Naive thymus-derived CD4-positive, alpha-beta T cell (primary cell): ENCODE data around the gene TGFBRAP1. TPM values are rescaled to one million over a fixed set of nuclear protein-coding genes. Genes with fewer than 3 reads are reported as not detected.

Source experiments
- ATAC-seq: fragments of 150-1000 bp; cut with Tn5 transposase; 2 replicates; pipeline ENCODE4 v1.10.0; 2021; ENCODE audit warnings: mild to moderate bottlenecking, moderate library complexity
- CTCF ChIA-PET: fragments of 350-600 bp; sonication (Branson Sonifier 250); formaldehyde crosslinking; loops from one replicate; lab custom pipeline; 2021; ENCODE audit warnings: antibody characterized with exemption; lab: Charles Lee
- POLR2A ChIA-PET: fragments of 350-600 bp; sonication (Branson Sonifier 250); formaldehyde crosslinking; loops from one replicate; lab custom pipeline; 2021; ENCODE audit warnings: antibody characterized with exemption, inconsistent platforms; lab: Charles Lee
- DNase-seq, 9 donors: peaks; one replicate each; pipeline versions ENCODE4 v3.0.0 to v3.0.0-alpha.2; 2020 to 2022; ENCODE audit warnings: mixed read lengths in 1 of 9
- H3K27ac ChIP-seq: one replicate; pipeline ENCODE4 v1.7.0; 2013; ENCODE audit warnings: mild to moderate bottlenecking, low read depth, low read length, moderate library complexity
- H3K27me3 ChIP-seq, 2 donors: one replicate each; pipeline ENCODE4 v1.7.0; 2013; ENCODE audit warnings: low read length in 2 of 2, mild to moderate bottlenecking in 2 of 2, moderate library complexity in 2 of 2; ENCODE audit not compliant: control insufficient read depth in 2 of 2, insufficient read depth in 2 of 2
- H3K36me3 ChIP-seq, 3 experiments: 1 replicate in 2 of 3; 2 replicates in 1 of 3; pipeline ENCODE4 v1.7.0; 2013; ENCODE audit warnings: low read length in 3 of 3, mild to moderate bottlenecking in 3 of 3, moderate library complexity in 1 of 3; ENCODE audit not compliant: insufficient read depth in 3 of 3, control insufficient read depth in 2 of 3
- H3K4me1 ChIP-seq, 2 donors: one replicate each; pipeline ENCODE4 v1.7.0; 2013; ENCODE audit warnings: low read length in 2 of 2, mild to moderate bottlenecking in 2 of 2, moderate library complexity in 1 of 2; ENCODE audit not compliant: control insufficient read depth in 2 of 2, insufficient read depth in 2 of 2
- H3K4me3 ChIP-seq: 2 replicates; pipeline ENCODE4 v1.7.0; 2013; ENCODE audit warnings: mild to moderate bottlenecking, low read length
- H3K9me3 ChIP-seq, 3 experiments: 1 replicate in 2 of 3; 2 replicates in 1 of 3; pipeline ENCODE4 v1.7.0; 2013; ENCODE audit warnings: low read length in 3 of 3; ENCODE audit not compliant: control insufficient read depth in 2 of 3
- H3K27ac Mint-ChIP-seq, 9 donors: one replicate each; pipeline ENCODE4 v1.8.0; 2020 to 2022; ENCODE audit warnings: mixed read lengths in 9 of 9, mild to moderate bottlenecking in 8 of 9, moderate library complexity in 5 of 9, inconsistent platforms in 2 of 9
- H3K27me3 Mint-ChIP-seq, 5 donors: one replicate each; pipeline ENCODE4 v1.8.0; 2021 to 2022; ENCODE audit warnings: mixed read lengths in 5 of 5, mild to moderate bottlenecking in 1 of 5
- H3K36me3 Mint-ChIP-seq, 5 donors: one replicate each; pipeline ENCODE4 v1.8.0; 2020 to 2022; ENCODE audit warnings: mixed read lengths in 5 of 5, mild to moderate bottlenecking in 3 of 5, inconsistent platforms in 1 of 5
- H3K4me1 Mint-ChIP-seq, 7 donors: one replicate each; pipeline ENCODE4 v1.8.0; 2020 to 2022; ENCODE audit warnings: mixed read lengths in 7 of 7, mild to moderate bottlenecking in 3 of 7, inconsistent platforms in 1 of 7
- H3K4me3 Mint-ChIP-seq, 10 donors: one replicate each; pipeline ENCODE4 v1.8.0; 2020 to 2022; ENCODE audit warnings: mild to moderate bottlenecking in 10 of 10, mixed read lengths in 10 of 10, moderate library complexity in 6 of 10, inconsistent platforms in 2 of 10
- H3K9me3 Mint-ChIP-seq, 11 donors: one replicate each; pipeline ENCODE4 v1.8.0; 2020 to 2022; ENCODE audit warnings: mixed read lengths in 11 of 11, mild to moderate bottlenecking in 4 of 11, inconsistent platforms in 1 of 11, moderate library complexity in 1 of 11
- intact Hi-C, 2 donors: fragments of 100-400 bp; cut with micrococcal nuclease; formaldehyde crosslinking; loops; one replicate each; pipeline ENCODE4 v1.15.1; 2023
- polyA plus RNA-seq, 2 donors: library from polyadenylated mRNA; unstranded; fragments of 300-500 nt; fragmentation: Illumina TruSeq; gene quantifications; one replicate each; pipeline ENCODE4 v1.2.3, GENCODE V29; 2021
- total RNA-seq, 6 experiments: library from RNA in 5 of 6; stranded (reverse) in 5 of 6; gene quantifications; 1 replicate in 5 of 6; 2 replicates in 1 of 6; pipeline ENCODE4 v1.2.3 and lab custom pipeline; 2021 to 2026

The TGFBRAP1 gene
- total and polyA plus RNA-seq, 7 experiments from 2014 or later = 18.0 to 28.3 (median 21.6) TPM

GRCh38 chr2:105376010-105376409, 46.5 kb upstream of the TGFBRAP1 start:
- H3K27ac ChIP-seq = no peak overlapping the region
- ATAC-seq (no peak), DNase-seq (no peak)
- H3K9me3 Mint-ChIP-seq = no peaks in the 10 kb centered on the region
- no peak overlapping the region for H3K27ac Mint-ChIP-seq
- H3K36me3 Mint-ChIP-seq = peaks cover 0 to 7% (median 0%) of the 10 kb centered on the region in 5 donors
- no peak overlapping the region for H3K4me3 Mint-ChIP-seq
- peaks cover 0 to 18% (median 5%) of the 10 kb centered on the region in 7 donors for H3K4me1 Mint-ChIP-seq
- H3K4me1 ChIP-seq = peaks cover 0 to 13% of the 10 kb centered on the region in 2 donors
- CTCF ChIA-PET = no interaction called here
- peaks cover 0 to 1% (median 0%) of the 10 kb centered on the region in 5 donors for H3K27me3 Mint-ChIP-seq
- H3K9me3 ChIP-seq = no peaks in the 10 kb centered on the region
- no peaks in the 10 kb centered on the region for H3K27me3 ChIP-seq
- H3K36me3 ChIP-seq = no peaks in the 10 kb centered on the region
- POLR2A ChIA-PET = interaction anchor here (0.6 kb wide), 1 partner anchor 140 kb away, joined by 3 read pairs; no protein-coding TSS in a partner anchor
- H3K4me3 ChIP-seq = no peak overlapping the region
- intact Hi-C loops = no loop called here

GRCh38 chr2:105375001-105375561, 45.5 kb upstream of the TGFBRAP1 start:
- POLR2A ChIA-PET = no interaction called here
- Mint-ChIP-seq H3K27ac (no peak overlapping the region), H3K9me3 (no peaks in the 10 kb centered on the region), H3K4me3 (no peak overlapping the region), H3K36me3 (peaks cover 0 to 7% (median 0%) of the 10 kb centered on the region in 5 donors), H3K4me1 (peaks cover 2 to 18% (median 6%) of the 10 kb centered on the region in 7 donors), H3K27me3 (peaks cover 0 to 1% (median 0%) of the 10 kb centered on the region in 5 donors)
- Histone ChIP-seq H3K27me3 (no peaks in the 10 kb centered on the region), H3K27ac (no peak overlapping the region), H3K9me3 (no peaks in the 10 kb centered on the region), H3K36me3 (no peaks in the 10 kb centered on the region), H3K4me3 (no peak overlapping the region), H3K4me1 (peaks cover 0 to 15% of the 10 kb centered on the region in 2 donors)
- intact Hi-C loops = no loop called here
- no peak for DNase-seq
- no peak for ATAC-seq
- CTCF ChIA-PET = no interaction called here

GRCh38 chr2:105373895-105374401, 44.4 kb upstream of the TGFBRAP1 start:
- Mint-ChIP-seq H3K36me3 (peaks cover 0 to 7% (median 0%) of the 10 kb centered on the region in 5 donors), H3K9me3 (no peaks in the 10 kb centered on the region), H3K4me1 (peaks cover 7 to 24% (median 11%) of the 10 kb centered on the region in 7 donors), H3K27me3 (peaks cover 0 to 4% (median 0%) of the 10 kb centered on the region in 5 donors), H3K27ac (peak overlapping the region in 4 of 9 donors; percentile 51 to 95 (median 61)), H3K4me3 (peak overlapping the region in 1 of 10 donors; percentile 86)
- no peaks in the 10 kb centered on the region for H3K27me3 ChIP-seq
- ChIA-PET CTCF (no interaction called here), POLR2A (no interaction called here)
- peak; percentile 36 for ATAC-seq
- H3K4me3 ChIP-seq = no peak overlapping the region
- intact Hi-C loops = no loop called here
- H3K27ac ChIP-seq = no peak overlapping the region
- no peaks in the 10 kb centered on the region for H3K36me3 ChIP-seq
- H3K4me1 ChIP-seq = peaks cover 0 to 16% of the 10 kb centered on the region in 2 donors
- DNase-seq = no peak
- H3K9me3 ChIP-seq = no peaks in the 10 kb centered on the region

- Mint-ChIP-seq H3K36me3 (peaks cover 0 to 7% (median 0%) of the 10 kb centered on the region in 5 donors), H3K4me3 (peak overlapping the region in 1 of 10 donors; percentile 86), H3K4me1 (peaks cover 7 to 24% (median 11%) of the 10 kb centered on the region in 7 donors), H3K27me3 (peaks cover 0 to 4% (median 0%) of the 10 kb centered on the region in 5 donors), H3K27ac (peak overlapping the region in 1 of 9 donors; percentile 95), H3K9me3 (no peaks in the 10 kb centered on the region)
- intact Hi-C loops = no loop called here
- DNase-seq = no peak
- ChIA-PET CTCF (no interaction called here), POLR2A (interaction anchor here (0.5 kb wide), 1 partner anchor 1209 kb away, joined by 3 read pairs; no protein-coding TSS in a partner anchor)
- Histone ChIP-seq H3K27me3 (no peaks in the 10 kb centered on the region), H3K4me3 (no peak overlapping the region), H3K36me3 (no peaks in the 10 kb centered on the region), H3K4me1 (peaks cover 0 to 16% of the 10 kb centered on the region in 2 donors), H3K27ac (no peak overlapping the region), H3K9me3 (no peaks in the 10 kb centered on the region)
- ATAC-seq = no peak
These were observed 43.8 kb upstream of the TGFBRAP1 start for GRCh38 chr2:105373344-105373781.

- Histone ChIP-seq H3K4me3 (no peak overlapping the region), H3K27ac (no peak overlapping the region), H3K9me3 (no peaks in the 10 kb centered on the region), H3K27me3 (no peaks in the 10 kb centered on the region), H3K4me1 (peaks cover 0 to 16% of the 10 kb centered on the region in 2 donors), H3K36me3 (no peaks in the 10 kb centered on the region)
- Mint-ChIP-seq H3K27me3 (peaks cover 0 to 2% (median 0%) of the 10 kb centered on the region in 5 donors), H3K4me3 (no peak overlapping the region), H3K36me3 (peaks cover 0 to 14% (median 0%) of the 10 kb centered on the region in 5 donors), H3K4me1 (peaks cover 7 to 24% (median 11%) of the 10 kb centered on the region in 7 donors), H3K9me3 (no peaks in the 10 kb centered on the region), H3K27ac (no peak overlapping the region)
- POLR2A ChIA-PET = no interaction called here
- no peak for ATAC-seq
- no peak for DNase-seq
- CTCF ChIA-PET = interaction anchor here (0.6 to 0.7 kb wide), 2 partner anchors 680 to 737 kb away, joined by 3 to 5 read pairs; no protein-coding TSS in a partner anchor
- intact Hi-C loops = loop anchor here (2.0 kb wide), 3 partner anchors 27 to 725 kb away; no protein-coding TSS in a partner anchor
These were observed 42.3 kb upstream of the TGFBRAP1 start for GRCh38 chr2:105371810-105372209.

GRCh38 chr2:105371156-105371555, 41.6 kb upstream of the TGFBRAP1 start:
- no peak overlapping the region for H3K27ac Mint-ChIP-seq
- POLR2A ChIA-PET = no interaction called here
- no peaks in the 10 kb centered on the region for H3K9me3 Mint-ChIP-seq
- CTCF ChIA-PET = interaction anchor here (1.0 to 1.3 kb wide), 2 partner anchors 150 to 155 kb away, joined by 3 to 5 read pairs; no protein-coding TSS in a partner anchor
- intact Hi-C loops = loop anchor here (2.0 kb wide), 3 partner anchors 26 to 726 kb away; no protein-coding TSS in a partner anchor
- H3K27me3 Mint-ChIP-seq = peaks cover 0 to 2% (median 0%) of the 10 kb centered on the region in 5 donors
- no peak overlapping the region for H3K4me3 ChIP-seq
- no peak overlapping the region for H3K4me3 Mint-ChIP-seq
- peaks cover 0 to 16% of the 10 kb centered on the region in 2 donors for H3K4me1 ChIP-seq
- peaks cover 7 to 24% (median 11%) of the 10 kb centered on the region in 7 donors for H3K4me1 Mint-ChIP-seq
- no peaks in the 10 kb centered on the region for H3K9me3 ChIP-seq
- no peak overlapping the region for H3K27ac ChIP-seq
- H3K27me3 ChIP-seq = no peaks in the 10 kb centered on the region
- no peaks in the 10 kb centered on the region for H3K36me3 ChIP-seq
- peaks cover 0 to 11% (median 0%) of the 10 kb centered on the region in 5 donors for H3K36me3 Mint-ChIP-seq
- DNase-seq = no peak
- no peak for ATAC-seq
